ENCODE data around the gene RIN1. TPM values are rescaled to one million over a fixed set of nuclear protein-coding genes. Genes with fewer than 3 reads are reported as not detected.

RIN1 gene
- total and polyA plus RNA-seq, 2 of the 13 experiments (the other 11 are each of a cell fraction or from before 2014, with no cell fraction given) = 2.4 to 4.1 TPM

- H3K9me3 ChIP-seq (ENCODE audit: low read length) = no peaks in the 10 kb centered on the region
- WGBS (ENCODE audit: low lambda C conversion rate) = under 1% methylated on average over 23 of the region's 36 CpGs
- peak overlapping the region; percentile 96 for H3K9ac ChIP-seq (ENCODE audit: insufficient read depth, low read depth, low read length)
- H3K4me3 ChIP-seq (replicated peaks in 1 of 3; ENCODE audit: insufficient read depth in 1 of 3, low read depth in 2 of 3, low read length in 3 of 3) = peak overlapping the region; percentile 74 to 95 (median 78)
- H4K20me1 ChIP-seq (ENCODE audit: insufficient read depth, low read length) = no peaks in the 10 kb centered on the region
- intact Hi-C loops (cut with micrococcal nuclease; ENCODE audit: unreplicated experiment) (loop anchor here (2.0 kb wide), 1 partner anchor 21 kb away; the partner anchor contains the start of gene RAB1B), in situ Hi-C loops (cut with HindIII; ENCODE audit: extremely low pct_ligation_motif_present, low pct_unique_long_range_greater_than_20kb) (loop anchor here (5.0 kb wide), 1 partner anchor 38 kb away; no protein-coding TSS in a partner anchor)
- peaks cover 0 to 24% of the 10 kb centered on the region in 2 experiments; a peak in 4 of 5 replicates for H3K27me3 ChIP-seq (ENCODE audit: control insufficient read depth in 1 of 2, insufficient read depth in 2 of 2, low read length in 2 of 2)
- H3K79me2 ChIP-seq (ENCODE audit: insufficient read depth, low read length) = peaks cover 29% of the 10 kb centered on the region
- H3K27ac ChIP-seq (ENCODE audit: extremely low read length, insufficient read depth, low read length) = peak overlapping the region; percentile 97
- H3K4me2 ChIP-seq (ENCODE audit: low read depth, low read length) = peak overlapping the region; percentile 88
- POLR2A ChIA-PET = interaction anchor here (0.6 to 5.7 kb wide), 29 partner anchors 8 to 577 kb away, joined by 3 to 121 read pairs (median 5); partner anchors contain the start of genes CCDC85B, CD248, DPP3 and MRPL11
- peak; percentile 52 for ATAC-seq
- no peak for DNase-seq (ENCODE audit: low spot score)
- H3K36me3 ChIP-seq (replicated peaks in 1 of 2; ENCODE audit: control insufficient read depth in 1 of 2, insufficient read depth in 2 of 2, low read length in 2 of 2) = peaks cover 5 to 22% of the 10 kb centered on the region in 2 experiments; a peak in 4 of 5 replicates
- peaks cover 61% of the 10 kb centered on the region for H3K4me1 ChIP-seq (ENCODE audit: insufficient read depth, low read length)
- no peak overlapping the region for H2AFZ ChIP-seq (ENCODE audit: low read length)
- TSS peak; percentile 97 for BruUV-seq (replicated peaks)
- no peak for FAIRE-seq
- CTCF ChIA-PET (ENCODE audit: low intra/inter-chr PET ratio, low total read pairs) = interaction anchor here (1.0 kb wide), 1 partner anchor 20 kb away, joined by 3 read pairs; no protein-coding TSS in a partner anchor
- TF ChIP-seq, protein P1, sequence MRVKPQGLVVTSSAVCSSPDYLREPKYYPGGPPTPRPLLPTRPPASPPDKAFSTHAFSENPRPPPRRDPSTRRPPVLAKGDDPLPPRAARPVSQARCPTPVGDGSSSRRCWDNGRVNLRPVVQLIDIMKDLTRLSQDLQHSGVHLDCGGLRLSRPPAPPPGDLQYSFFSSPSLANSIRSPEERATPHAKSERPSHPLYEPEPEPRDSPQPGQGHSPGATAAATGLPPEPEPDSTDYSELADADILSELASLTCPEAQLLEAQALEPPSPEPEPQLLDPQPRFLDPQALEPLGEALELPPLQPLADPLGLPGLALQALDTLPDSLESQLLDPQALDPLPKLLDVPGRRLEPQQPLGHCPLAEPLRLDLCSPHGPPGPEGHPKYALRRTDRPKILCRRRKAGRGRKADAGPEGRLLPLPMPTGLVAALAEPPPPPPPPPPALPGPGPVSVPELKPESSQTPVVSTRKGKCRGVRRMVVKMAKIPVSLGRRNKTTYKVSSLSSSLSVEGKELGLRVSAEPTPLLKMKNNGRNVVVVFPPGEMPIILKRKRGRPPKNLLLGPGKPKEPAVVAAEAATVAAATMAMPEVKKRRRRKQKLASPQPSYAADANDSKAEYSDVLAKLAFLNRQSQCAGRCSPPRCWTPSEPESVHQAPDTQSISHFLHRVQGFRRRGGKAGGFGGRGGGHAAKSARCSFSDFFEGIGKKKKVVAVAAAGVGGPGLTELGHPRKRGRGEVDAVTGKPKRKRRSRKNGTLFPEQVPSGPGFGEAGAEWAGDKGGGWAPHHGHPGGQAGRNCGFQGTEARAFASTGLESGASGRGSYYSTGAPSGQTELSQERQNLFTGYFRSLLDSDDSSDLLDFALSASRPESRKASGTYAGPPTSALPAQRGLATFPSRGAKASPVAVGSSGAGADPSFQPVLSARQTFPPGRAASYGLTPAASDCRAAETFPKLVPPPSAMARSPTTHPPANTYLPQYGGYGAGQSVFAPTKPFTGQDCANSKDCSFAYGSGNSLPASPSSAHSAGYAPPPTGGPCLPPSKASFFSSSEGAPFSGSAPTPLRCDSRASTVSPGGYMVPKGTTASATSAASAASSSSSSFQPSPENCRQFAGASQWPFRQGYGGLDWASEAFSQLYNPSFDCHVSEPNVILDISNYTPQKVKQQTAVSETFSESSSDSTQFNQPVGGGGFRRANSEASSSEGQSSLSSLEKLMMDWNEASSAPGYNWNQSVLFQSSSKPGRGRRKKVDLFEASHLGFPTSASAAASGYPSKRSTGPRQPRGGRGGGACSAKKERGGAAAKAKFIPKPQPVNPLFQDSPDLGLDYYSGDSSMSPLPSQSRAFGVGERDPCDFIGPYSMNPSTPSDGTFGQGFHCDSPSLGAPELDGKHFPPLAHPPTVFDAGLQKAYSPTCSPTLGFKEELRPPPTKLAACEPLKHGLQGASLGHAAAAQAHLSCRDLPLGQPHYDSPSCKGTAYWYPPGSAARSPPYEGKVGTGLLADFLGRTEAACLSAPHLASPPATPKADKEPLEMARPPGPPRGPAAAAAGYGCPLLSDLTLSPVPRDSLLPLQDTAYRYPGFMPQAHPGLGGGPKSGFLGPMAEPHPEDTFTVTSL (CRISPR knock-in tag; IDR thresholded peaks at IDR 0.05; ENCODE audit: borderline replicate concordance) = peak; percentile 66; the same call in 1 of the 2 replicates
- TF ChIP-seq ZNF260 (CRISPR knock-in tag; IDR thresholded peaks at IDR 0.05; ENCODE audit: borderline replicate concordance, low read depth) = no peak
- peak; percentile 58 for TF ChIP-seq ARID5B (CRISPR knock-in tag; IDR thresholded peaks at IDR 0.05)
- no peak for TF ChIP-seq ZUFSP (CRISPR knock-in tag; IDR thresholded peaks at IDR 0.05; ENCODE audit: borderline replicate concordance)
- peak; percentile 20; the same call in 1 of the 2 replicates for TF ChIP-seq THAP9 (CRISPR knock-in tag; IDR thresholded peaks at IDR 0.05; ENCODE audit: borderline replicate concordance)
These were observed 46.5 kb downstream of the RIN1 start for GRCh38 chr11:66289548-66290329.

All from HepG2 (cell line).